ENCODE results near the gene PROM1. TPM values are rescaled to one million over a fixed set of nuclear protein-coding genes. Genes with fewer than 3 reads are reported as not detected.

The PROM1 gene
- total and polyA plus RNA-seq, 2 of the 13 experiments (the other 11 are each of a cell fraction or from before 2014, with no cell fraction given), result 3.9 to 16.4 TPM

GRCh38 chr4:16025268-16025667 is 58.6 kb downstream of the PROM1 start:
- intact Hi-C loops (cut with micrococcal nuclease; ENCODE audit: unreplicated experiment), result loop anchor here (5.0 kb wide), 1 partner anchor 417 kb away; no protein-coding TSS in a partner anchor
- H3K4me2 ChIP-seq (ENCODE audit: low read depth, low read length), result no peak overlapping the region
- BruUV-seq (replicated peaks), result no TSS peak

More at GRCh38 chr4:16025268-16025667, 58.6 kb downstream of the PROM1 start:
- DNase-seq (ENCODE audit: low spot score) (no peak), FAIRE-seq (no peak), ATAC-seq (no peak)
- ChIA-PET POLR2A (no interaction called here), CTCF (ENCODE audit: low intra/inter-chr PET ratio, low total read pairs) (interaction anchor here (0.9 to 2.9 kb wide), 4 partner anchors 174 to 1299 kb away, joined by 3 to 43 read pairs (median 15); no protein-coding TSS in a partner anchor)
- in situ Hi-C loops (cut with HindIII; ENCODE audit: extremely low pct_ligation_motif_present, low pct_unique_long_range_greater_than_20kb), result loop anchor here (5.0 kb wide), 2 partner anchors 177 to 242 kb away; no protein-coding TSS in a partner anchor
- no peak overlapping the region for H3K4me3 ChIP-seq (replicated peaks in 1 of 3; ENCODE audit: insufficient read depth in 1 of 3, low read depth in 2 of 3, low read length in 3 of 3)
- no peak overlapping the region for H3K9ac ChIP-seq (ENCODE audit: insufficient read depth, low read depth, low read length)
- H3K79me2 ChIP-seq (ENCODE audit: insufficient read depth, low read length), result no peaks in the 10 kb centered on the region
- TF ChIP-seq ZBTB2 (CRISPR knock-in tag; IDR thresholded peaks at IDR 0.05; ENCODE audit: low read depth), result no peak
- TF ChIP-seq REL (CRISPR knock-in tag; conservative IDR thresholded peaks at IDR 0.05), result no peak
- TF ChIP-seq ZNF547 (CRISPR knock-in tag; IDR thresholded peaks at IDR 0.05), result no peak
- TF ChIP-seq ZNF770 (CRISPR knock-in tag; IDR thresholded peaks at IDR 0.05), result no peak
- TF ChIP-seq ZNF879 (CRISPR knock-in tag; IDR thresholded peaks at IDR 0.05), result no peak
- TF ChIP-seq SP140L (CRISPR knock-in tag; IDR thresholded peaks at IDR 0.05; ENCODE audit: borderline replicate concordance), result no peak
- TF ChIP-seq E2F5 (CRISPR knock-in tag; conservative IDR thresholded peaks at IDR 0.05), result no peak
- TF ChIP-seq ZFP41 (CRISPR knock-in tag; IDR thresholded peaks at IDR 0.05; ENCODE audit: borderline replicate concordance), result no peak
- no peak for TF ChIP-seq ZKSCAN5 (CRISPR knock-in tag; IDR thresholded peaks at IDR 0.05)
- TF ChIP-seq ATF7 (IDR thresholded peaks at IDR 0.05), result no peak
- TF ChIP-seq ATF7 (CRISPR knock-in tag; IDR thresholded peaks at IDR 0.05), result no peak
- no peak for TF ChIP-seq FOSL1 (CRISPR knock-in tag; IDR thresholded peaks at IDR 0.05; ENCODE audit: borderline replicate concordance)
- no peak for TF ChIP-seq ARNTL (CRISPR knock-in tag; IDR thresholded peaks at IDR 0.05)
- no peak for TF ChIP-seq ZNF460 (CRISPR knock-in tag; IDR thresholded peaks at IDR 0.05; ENCODE audit: borderline replicate concordance)
- TF ChIP-seq ZNF333 (CRISPR knock-in tag; IDR thresholded peaks at IDR 0.05; ENCODE audit: borderline replicate concordance), result no peak
- H2AFZ ChIP-seq (ENCODE audit: low read length), result no peak overlapping the region
- H3K9me3 ChIP-seq (ENCODE audit: low read length), result no peaks in the 10 kb centered on the region
- no peaks in the 10 kb centered on the region for H3K36me3 ChIP-seq (replicated peaks in 1 of 2; ENCODE audit: control insufficient read depth in 1 of 2, insufficient read depth in 2 of 2, low read length in 2 of 2)
- H3K27me3 ChIP-seq (ENCODE audit: control insufficient read depth in 1 of 2, insufficient read depth in 2 of 2, low read length in 2 of 2), result no peaks in the 10 kb centered on the region
- no peak overlapping the region for H3K27ac ChIP-seq (ENCODE audit: extremely low read length, insufficient read depth, low read length)
- H4K20me1 ChIP-seq (ENCODE audit: insufficient read depth, low read length), result no peaks in the 10 kb centered on the region
- peaks cover 18% of the 10 kb centered on the region for H3K4me1 ChIP-seq (ENCODE audit: insufficient read depth, low read length)
- WGBS (ENCODE audit: low lambda C conversion rate), result 77% methylated on average over 5 of the region's 5 CpGs

Measured in HepG2 (cell line).